Fibroblast of skin of scalp (primary cell): Measurements from ENCODE around the gene TMUB1.

Source experiments
- DNase-seq: peaks from one replicate; pipeline ENCODE4 v3.0.0-alpha.2; 2013

The TMUB1 gene

DNA sequence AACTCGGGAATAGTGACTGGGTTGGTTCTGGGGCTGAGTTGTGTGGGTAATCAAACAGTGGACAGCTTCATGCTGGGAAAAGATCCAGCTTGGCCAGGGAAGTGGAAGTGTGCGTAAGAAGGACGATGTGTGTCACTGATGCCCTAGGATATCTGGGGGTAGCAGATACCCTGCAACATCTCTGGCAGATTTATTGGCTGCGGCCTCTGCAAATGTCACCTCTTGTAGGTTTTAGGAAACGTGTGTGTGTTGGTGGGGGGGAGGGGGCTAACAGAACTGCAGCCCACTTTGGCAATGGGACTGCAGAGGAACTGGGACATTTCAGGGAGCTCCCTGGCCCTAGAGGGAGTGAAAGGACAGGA is 2.0 kb upstream of the TMUB1 start:
- DNase-seq, result no peak

DNA sequence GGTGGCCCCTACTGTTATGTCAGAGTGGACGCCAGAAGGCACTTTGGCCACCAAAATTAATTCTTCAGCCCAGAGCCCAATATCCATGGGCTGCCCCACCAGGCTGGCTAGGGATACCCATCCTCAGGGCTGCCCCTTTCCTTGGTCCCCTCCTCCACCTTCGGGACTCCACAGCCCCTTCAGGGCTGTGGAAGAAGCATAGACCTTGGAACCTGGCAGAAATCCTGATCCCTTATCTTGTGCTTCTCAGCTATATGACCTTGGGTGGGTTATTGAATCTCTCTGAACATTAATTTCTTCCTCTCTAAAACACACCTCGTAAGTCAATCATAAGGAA is 499 bp upstream of the TMUB1 start:
- DNase-seq, result no peak

DNA sequence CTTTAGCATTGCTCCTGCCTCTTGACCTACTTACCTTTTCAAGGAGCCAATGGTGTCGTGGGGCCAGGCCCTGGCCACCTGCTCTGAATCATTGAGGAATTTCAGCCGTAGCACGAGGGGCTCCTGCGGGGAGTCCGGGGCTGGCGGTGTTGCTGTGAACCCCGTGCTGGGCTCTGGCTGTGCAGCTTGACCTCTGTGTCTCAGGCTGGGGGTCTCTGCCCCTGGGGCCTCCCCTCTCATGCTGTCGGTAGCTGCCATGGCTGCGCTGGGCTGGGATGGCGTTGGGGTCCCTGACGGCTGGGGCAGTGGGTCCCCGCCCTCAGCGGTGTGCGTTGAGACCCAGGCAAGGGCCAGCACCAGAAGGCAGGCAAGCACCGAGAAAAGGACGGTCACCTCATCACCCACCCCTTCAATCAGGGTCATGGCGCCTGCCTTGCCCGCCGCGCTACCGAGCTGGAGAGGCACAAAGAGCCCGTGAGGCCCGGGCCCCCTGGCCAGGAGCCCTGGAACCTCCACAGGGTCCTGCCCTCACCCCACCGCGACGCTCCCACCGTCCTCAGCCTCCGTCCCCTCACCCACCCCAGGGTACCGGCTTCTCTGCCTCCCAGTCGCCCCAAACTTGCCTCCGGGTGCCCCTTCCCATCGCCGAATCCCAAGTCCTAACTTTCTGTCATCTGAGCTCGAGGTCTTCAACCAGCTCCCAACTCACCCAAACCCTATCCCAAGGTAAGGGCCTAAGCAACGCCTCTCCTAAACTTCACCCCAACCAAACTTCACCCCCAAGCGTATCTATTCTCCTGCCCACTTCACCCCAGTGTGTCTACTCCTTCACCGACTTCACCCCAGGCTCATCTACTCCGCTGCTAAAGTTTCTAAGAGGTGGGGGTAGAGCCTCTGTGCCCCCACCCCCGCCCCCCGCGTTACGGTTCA is 887 bp downstream of the TMUB1 start:
- DNase-seq, result no peak

DNA sequence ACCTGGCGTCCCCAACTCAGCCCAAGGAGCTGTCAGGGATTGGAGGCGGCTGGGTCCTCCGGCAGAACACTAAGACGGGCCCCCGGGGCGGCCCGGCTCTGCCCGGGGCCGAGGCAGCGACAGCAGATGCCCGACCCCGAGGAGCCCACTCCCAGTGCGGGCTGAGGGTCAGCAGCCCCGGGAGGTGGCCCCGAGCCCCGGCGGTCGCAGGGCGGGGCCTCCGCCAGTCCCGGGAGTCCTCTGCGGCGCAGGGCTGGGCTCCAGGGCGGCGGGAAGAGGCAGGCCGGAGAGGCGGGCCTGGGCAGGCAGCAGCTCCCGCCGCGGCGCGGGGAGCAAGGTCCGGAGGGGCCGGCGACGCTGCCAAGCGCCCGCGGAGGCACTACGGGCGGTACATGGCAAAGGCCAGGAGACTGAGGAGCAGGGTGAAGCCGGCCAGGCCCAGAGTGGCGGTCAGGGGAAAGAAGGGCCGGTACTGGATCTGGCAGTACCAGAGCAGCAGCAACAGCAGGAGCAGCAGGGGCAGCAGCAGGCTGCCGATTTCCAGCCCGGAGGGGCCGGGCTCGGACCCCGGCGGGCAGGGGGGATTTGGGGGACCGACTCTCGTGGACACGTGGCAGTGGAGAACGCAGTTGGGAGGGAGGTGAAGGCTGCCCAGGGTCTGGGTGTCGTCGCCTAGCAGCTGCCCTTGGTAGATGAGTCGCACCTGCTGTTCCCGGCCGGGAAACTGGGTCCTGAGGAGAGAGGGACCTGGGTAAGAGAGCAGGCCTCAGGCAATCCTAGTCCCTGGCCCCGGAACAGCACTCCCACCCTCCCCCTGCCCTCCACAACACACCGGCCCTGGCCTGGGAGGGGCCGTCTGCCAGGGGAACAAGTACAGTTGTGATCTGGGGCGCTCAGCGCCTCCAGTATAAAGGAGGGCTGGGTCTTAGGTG is 1.9 kb downstream of the TMUB1 start:
- DNase-seq, result no peak

DNA sequence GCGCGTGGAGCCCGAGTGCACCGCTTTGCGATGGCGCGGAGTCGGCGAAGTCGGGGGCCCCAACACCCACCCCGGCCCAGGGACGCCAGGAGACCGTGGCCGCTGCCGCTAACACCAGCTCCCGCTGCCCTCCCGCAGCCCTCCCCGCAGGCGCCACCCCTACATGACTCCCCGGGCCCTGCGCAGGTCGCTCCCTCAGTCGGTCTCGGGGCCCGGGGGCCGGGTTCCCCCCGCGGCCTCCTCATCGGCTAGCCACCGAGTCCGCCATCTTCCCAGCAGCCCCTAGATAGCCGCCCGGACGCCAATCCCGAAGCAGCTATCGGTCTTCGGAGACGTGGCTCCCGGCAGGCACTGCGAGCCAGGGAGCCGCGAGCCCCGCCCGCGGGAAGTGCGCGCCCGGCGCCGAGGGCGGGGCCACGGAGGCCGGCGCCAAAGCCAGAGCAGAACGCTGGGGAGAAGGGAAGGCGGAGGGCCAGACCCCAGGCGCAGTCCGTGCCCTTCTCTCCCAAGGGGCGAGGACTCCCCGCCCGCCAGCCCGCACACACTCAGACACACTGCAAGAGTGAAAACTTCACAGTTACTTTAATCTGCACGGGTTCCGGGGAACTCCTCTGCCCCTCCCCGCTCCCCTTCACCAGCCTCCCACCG is 2.6 kb downstream of the TMUB1 start, which contains the start of gene FASTK:
Gene FASTK, minus strand, starts transcription at position 288 of the 648 bp plus-strand sequence. Its CDS starts 43 bp downstream, at position 245.
- DNase-seq, result peak; percentile 93

DNA sequence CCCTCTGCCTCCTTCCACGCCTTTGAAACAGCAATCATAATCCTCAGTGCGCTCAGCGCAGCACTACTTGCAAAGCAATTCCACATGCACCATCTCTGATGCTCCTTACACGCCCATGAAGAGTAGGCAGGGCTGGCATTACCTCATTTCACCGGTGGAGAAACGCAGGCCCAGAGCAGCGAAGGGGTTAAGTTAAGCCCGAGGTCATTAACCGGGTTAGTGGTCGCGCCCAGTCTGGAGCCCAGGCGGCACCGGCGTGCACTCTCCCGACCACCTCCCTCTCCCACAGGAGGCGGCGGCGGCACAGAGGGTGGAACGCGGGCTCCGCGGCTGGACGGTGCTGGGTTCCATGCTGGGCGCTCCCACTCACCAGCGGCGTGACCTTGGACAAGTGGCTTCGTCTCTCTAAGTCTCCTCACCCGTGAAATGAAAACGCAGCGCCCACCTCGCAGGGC is 3.2 kb downstream of the TMUB1 start:
- DNase-seq, result no peak

DNA sequence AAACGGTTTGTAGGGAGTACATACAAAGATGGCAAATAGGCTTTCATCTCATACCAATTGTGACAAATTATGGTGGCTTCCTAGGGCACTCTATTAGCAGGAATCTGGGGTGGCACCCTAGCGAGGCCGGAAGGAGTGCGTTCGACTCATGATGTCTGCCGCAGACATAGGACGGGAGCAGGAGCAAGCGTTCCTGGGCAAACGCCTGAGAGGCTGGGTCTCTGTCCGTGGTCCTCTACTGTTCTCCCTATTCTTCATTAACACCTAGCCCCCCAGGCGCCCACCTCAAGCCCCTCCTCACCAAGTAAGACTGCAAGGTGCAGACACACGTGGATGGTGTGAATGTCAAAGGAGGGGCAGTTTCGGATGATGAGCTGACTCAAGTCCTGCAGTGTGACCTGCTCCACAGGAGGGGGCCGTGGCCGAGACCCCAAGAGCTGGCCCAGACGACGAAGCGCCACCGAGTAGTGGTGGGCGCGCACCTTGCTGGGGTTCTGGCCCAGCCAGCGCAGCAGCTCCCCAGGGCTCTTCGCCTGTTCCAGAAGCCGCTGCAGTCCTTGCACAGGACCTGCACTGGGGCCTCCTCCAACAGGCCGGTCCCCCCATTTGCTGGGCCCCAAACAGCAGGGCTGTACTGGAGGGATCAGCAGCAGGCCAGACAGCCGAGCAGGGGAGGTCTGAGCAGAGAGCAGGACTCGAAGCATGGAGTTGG is 3.9 kb downstream of the TMUB1 start:
- DNase-seq, result no peak

DNA sequence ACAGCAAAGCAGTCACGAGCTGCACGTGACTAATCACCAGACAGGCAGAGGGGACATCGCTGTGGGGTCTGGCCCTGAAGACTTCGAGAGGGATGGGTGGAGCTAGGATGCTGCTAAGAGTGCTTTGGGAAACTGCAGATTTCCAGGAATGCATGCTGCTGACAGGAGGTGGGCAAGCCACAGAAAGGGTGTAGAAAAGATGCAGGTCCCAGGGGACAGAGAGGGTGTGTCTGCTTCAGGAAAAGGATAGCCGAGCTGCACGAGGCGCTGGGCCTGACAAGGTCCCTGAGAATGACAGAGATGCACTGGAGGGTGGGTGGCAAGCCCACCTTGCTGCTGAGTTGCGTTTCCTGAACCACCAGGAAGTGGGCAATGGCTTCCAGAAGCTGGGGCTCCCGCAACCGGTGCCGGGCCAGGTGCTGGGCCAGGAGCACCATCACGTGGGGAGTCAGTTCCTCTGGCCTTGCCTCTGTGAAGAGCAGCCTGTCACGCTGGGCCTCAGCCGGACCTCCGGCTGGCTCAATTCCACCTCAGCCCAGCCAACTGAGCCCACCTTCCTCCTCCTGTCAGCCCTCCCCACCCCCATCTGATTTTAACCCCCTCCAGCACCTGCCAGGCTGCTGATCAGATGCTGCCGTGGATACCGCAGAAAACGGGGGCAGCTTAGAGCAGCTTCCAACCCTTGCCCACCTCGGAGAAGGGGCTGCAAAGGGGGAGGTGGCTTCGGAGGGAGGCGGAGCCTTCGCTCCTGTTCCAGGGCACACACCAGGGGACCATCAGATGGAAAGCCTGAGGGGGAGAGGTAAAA is 4.9 kb downstream of the TMUB1 start:
- peak; percentile 80 for DNase-seq

DNA sequence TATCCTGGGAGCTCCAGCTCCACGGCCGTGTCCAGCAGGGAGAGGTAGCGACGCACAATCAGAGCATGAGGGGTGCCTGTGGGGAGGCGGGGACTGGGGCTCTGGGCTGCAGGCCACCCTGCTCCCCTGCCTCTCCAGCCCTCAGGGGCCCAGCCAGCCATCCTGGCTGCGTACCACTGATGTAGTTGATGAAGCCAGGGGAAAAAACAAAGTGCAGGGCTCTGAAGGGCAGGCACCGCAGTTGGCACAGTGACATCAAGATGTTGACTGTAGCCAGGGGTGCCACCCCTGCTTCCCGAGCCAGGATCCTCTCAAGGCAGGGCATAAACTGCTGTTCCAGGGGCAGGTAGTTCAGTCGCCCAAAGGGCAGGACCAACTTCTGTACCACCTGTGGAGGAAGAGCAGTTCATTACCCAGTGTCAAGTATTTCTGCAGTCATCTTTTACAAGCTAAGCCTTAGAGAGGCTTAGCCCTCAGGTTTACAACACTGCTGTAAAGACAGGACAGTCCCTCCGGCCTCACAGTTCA is 5.5 kb downstream of the TMUB1 start:
- no peak for DNase-seq

DNA sequence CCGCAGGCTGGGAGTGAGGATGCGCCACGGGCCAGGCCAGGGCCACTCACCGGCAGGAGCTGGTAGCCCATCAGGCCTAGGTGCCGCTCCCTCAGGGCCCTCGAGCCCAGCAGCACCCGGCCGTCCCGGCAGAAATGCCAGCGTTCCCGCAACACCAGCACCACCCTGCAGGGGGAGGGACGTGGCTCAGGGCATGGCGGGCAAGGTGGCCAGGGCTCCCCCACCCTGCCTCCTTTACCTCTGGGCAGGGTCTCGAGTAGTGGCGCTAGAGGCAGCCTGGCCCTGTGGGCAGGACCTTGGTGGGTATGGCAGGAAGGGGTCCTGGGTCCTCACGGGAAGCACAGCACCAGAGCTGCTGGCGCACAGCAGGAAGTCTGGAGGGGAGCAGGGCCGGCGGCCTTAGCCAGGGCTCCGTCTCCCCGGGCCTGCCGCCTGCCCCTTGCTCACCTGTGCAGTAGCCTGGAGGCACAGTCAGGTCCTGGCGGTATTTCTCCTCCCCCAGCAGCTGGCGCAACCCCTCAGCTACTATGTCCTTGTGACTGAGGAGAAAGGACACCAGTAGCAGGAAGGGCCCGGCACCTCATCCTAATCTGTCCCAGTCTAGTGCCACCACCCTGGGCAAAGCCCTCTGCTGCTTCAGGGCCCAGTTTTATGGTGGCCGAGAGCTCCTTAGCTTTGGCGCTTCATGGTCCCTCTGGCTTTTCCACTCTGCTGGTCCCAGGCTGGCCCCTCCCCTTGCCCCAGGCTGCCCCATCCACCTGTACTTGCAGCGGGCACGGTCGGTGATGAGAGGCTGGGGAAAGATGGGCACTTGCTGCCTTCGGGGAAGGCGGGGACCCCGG is 6.2 kb downstream of the TMUB1 start:
- DNase-seq, result no peak

DNA sequence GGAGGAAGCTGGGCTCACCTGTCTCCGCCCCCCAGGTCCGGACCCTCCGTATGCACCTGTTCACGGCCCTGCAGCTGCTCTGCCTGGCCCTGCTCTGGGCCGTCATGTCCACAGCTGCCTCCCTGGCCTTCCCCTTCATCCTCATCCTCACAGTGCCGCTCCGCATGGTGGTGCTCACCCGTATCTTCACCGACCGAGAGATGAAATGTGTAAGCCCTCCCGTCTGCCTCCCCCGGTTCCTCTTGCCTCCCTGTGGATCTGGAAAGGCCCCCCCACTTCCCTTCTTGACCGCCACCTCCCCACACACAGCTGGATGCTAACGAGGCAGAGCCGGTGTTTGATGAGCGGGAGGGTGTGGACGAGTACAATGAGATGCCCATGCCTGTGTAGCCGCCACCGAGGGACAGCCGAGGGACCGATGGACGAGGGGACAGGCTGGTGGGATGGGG is 7.3 kb downstream of the TMUB1 start:
- no peak for DNase-seq

DNA sequence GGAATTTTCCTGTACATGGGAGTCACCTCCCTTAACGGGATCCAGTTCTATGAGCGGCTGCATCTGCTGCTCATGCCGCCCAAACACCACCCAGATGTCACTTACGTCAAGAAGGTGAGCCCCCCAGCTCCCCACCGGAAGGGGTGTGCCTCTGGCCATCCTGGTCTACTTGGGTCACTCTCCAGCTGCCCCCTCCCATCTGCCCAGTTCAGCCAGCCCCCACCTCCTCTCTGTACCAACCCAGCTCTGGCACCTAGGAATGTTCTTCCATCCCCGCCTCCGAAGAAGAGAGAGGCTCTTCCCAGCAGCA is 7.7 kb downstream of the TMUB1 start:
- no peak for DNase-seq

DNA sequence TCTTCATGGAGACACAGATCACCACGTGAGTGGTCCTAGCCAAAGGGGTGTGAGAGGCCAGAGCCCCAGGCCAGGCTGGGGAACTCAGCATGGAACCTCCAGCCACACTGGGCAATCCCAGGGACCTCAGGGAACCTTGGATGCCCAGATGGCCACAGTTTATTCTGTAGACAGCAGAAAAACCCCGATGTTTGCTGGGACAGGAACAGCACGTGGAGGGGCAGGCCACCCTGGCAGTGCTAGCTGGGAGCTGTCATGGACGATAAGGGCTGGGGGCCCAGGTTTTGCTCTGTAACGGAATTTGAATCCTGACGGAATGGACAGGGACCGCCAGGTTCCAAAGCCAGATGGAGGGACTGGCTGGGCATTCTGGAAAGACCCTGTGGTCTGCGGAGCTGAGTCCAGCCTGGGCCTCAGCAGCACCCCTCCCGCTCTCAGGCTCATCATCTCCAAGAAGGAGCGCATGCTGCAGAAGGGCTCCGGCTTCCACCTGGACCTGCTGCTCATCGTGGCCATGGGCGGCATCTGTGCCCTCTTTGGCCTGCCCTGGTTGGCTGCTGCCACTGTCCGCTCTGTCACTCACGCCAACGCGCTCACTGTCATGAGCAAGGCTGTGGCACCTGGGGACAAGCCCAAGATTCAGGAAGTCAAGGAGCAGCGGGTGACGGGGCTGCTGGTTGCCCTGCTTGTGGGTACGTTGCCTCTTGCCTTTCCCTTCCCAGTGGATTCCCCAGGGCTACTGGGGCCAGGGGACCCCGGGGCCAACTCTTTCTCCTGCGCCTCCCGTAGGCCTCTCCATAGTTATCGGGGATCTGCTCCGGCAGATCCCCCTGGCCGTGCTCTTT is 8.3 kb downstream of the TMUB1 start:
- DNase-seq, result no peak

DNA sequence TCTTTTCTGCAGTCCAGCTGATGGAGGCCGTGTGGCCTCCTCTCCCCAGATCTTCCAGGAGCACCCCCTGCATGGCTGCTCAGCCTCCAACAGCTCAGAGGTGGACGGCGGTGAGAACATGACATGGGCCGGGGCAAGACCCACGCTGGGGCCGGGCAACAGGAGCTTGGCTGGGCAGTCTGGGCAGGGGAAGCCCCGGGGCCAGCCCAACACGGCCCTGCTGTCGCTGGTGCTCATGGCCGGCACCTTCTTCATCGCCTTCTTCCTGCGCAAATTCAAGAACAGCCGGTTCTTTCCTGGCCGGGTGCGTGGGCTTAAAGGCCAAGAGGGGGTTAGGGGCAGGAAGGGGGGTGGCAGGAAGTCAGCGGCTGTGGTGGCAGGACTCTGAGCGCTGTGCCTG is 9.3 kb downstream of the TMUB1 start:
- DNase-seq, result no peak

DNA sequence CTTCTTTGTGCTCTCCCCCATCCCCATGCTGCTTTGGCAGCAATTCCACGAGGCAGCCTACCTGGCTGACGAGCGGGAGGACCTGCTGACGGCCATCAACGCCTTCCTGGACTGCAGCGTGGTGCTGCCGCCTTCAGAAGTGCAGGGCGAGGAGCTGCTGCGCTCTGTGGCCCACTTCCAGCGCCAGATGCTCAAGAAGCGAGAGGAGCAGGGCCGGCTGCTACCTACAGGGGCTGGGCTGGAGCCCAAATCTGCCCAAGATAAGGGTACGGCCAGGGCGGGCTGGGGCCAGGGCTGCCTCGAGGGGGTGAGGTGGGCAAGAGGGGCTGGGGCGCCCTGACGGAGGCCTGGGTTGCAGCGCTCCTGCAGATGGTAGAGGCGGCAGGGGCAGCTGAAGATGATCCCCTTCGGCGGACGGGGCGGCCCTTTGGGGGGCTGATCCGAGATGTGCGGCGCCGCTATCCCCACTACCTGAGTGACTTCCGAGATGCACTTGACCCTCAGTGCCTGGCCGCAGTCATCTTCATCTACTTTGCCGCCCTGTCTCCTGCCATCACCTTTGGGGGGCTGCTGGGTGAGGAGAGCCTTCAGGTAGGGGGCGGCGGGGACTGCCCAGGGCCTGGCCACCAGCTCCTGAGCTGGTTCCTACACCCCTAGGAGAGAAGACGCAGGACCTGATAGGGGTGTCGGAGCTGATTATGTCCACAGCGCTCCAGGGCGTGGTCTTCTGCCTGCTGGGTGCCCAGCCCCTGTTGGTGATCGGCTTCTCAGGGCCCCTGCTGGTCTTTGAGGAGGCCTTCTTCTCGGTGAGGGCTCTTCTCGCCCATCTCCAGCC is 12.0 kb downstream of the TMUB1 start:
- DNase-seq, result no peak

DNA sequence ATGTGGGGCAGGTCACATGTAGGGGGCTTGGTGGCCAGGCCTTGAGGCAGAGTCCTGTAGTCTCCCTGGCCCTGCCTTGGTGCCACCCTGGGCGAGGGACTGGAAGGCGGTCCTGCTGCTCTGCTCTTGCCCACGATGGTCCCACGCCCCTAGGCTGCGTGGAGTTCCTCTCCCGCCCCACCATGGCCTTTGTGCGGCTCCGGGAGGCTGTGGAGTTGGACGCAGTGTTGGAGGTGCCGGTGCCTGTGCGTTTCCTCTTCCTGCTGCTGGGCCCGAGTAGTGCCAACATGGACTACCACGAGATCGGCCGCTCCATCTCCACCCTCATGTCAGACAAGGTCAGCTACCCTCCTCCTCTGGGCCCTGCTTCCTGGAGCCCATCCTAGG is 12.7 kb downstream of the TMUB1 start:
- DNase-seq, result no peak

DNA sequence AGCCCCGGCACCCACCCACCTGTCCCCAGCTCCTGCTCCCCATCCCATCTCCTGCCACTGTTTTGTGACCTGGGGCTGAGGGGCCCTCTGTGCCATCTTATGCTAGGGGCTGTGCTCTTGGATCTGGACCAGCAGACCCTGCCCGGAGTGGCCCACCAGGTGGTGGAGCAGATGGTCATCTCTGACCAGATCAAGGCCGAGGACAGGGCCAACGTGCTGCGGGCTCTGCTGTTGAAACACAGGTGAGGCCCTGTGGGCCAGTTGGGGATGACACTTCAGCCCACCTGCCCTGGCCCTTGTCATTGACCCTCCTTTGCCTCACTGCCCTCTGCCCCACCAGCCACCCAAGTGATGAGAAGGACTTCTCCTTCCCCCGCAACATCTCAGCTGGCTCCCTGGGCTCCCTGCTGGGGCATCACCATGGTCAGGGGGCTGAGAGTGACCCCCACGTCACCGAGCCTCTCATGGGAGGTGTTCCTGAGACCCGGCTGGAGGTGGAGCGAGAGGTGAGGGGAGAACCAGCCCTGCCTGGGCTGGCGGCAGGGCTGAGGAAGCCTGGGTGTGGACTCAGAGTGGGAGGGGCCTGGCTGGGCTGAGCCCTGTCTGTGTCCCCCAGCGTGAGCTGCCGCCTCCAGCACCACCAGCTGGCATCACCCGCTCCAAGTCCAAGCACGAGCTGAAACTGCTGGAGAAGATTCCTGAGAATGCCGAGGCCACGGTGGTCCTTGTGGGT is 13.3 kb downstream of the TMUB1 start:
- no peak for DNase-seq
